ENCODE data around the gene LTBP2.
A peak's percentile ranks its signal among the peaks of the same experiment; 100 is the strongest.

The LTBP2 gene

GRCh38 chr14:74524076-74524811, 87.8 kb downstream of the LTBP2 start:
- DNase-seq (ENCODE audit: low spot score): no peak
- POLR2A ChIA-PET (ENCODE audit: low non-redundant PET): no interaction called here
- H3K27ac ChIP-seq: peak overlapping the region; percentile 46
- TF ChIP-seq CTCF (conservative IDR thresholded peaks at IDR 0.05; ENCODE audit: low read depth): no peak
- CTCF ChIA-PET: interaction anchor here (1.3 kb wide), 1 partner anchor 22 kb away, joined by 5 read pairs; no protein-coding TSS in a partner anchor

GRCh38 chr14:74522740-74523139, 89.3 kb downstream of the LTBP2 start:
- ChIA-PET CTCF (no interaction called here), POLR2A (ENCODE audit: low non-redundant PET) (no interaction called here)
- no peak for TF ChIP-seq CTCF (conservative IDR thresholded peaks at IDR 0.05; ENCODE audit: low read depth)
- no peak for DNase-seq (ENCODE audit: low spot score)
- peak overlapping the region; percentile 2; the same call in 1 of the 2 replicates for H3K27ac ChIP-seq

GRCh38 chr14:74521756-74522155, 90.3 kb downstream of the LTBP2 start:
- ChIA-PET CTCF (no interaction called here), POLR2A (ENCODE audit: low non-redundant PET) (no interaction called here)
- peak overlapping the region; percentile 2 for H3K27ac ChIP-seq
- no peak for DNase-seq (ENCODE audit: low spot score)
- no peak for TF ChIP-seq CTCF (conservative IDR thresholded peaks at IDR 0.05; ENCODE audit: low read depth)

- no peak for DNase-seq (ENCODE audit: low spot score)
- POLR2A ChIA-PET (ENCODE audit: low non-redundant PET): no interaction called here
- H3K27ac ChIP-seq: peak overlapping the region; percentile 29; the same call in 1 of the 2 replicates
- CTCF ChIA-PET: interaction anchor here (0.7 kb wide), 1 partner anchor 17 kb away, joined by 3 read pairs; no protein-coding TSS in a partner anchor
- TF ChIP-seq CTCF (conservative IDR thresholded peaks at IDR 0.05; ENCODE audit: low read depth): no peak
Measured at GRCh38 chr14:74519316-74520074, 92.5 kb downstream of the LTBP2 start.

GRCh38 chr14:74518221-74518620, 93.8 kb downstream of the LTBP2 start:
- ChIA-PET CTCF (no interaction called here), POLR2A (ENCODE audit: low non-redundant PET) (no interaction called here)
- H3K27ac ChIP-seq: peak overlapping the region; percentile 41
- no peak for DNase-seq (ENCODE audit: low spot score)
- no peak for TF ChIP-seq CTCF (conservative IDR thresholded peaks at IDR 0.05; ENCODE audit: low read depth)

GRCh38 chr14:74517731-74518130, 94.3 kb downstream of the LTBP2 start:
- H3K27ac ChIP-seq: peak overlapping the region; percentile 41
- ChIA-PET CTCF (no interaction called here), POLR2A (ENCODE audit: low non-redundant PET) (no interaction called here)
- DNase-seq (ENCODE audit: low spot score): no peak
- no peak for TF ChIP-seq CTCF (conservative IDR thresholded peaks at IDR 0.05; ENCODE audit: low read depth)

All from RWPE1 (cell line).